Ectodermal cell (in vitro differentiated cells): ENCODE data around the gene PRKCH.

ENCODE experiments used
- H3K27ac ChIP-seq: 2 replicates; pipeline ENCODE4 v1.7.0; 2013; ENCODE audit warnings: mild to moderate bottlenecking, low read depth, low read length; ENCODE audit not compliant: insufficient read depth, poor library complexity, severe bottlenecking
- H3K27me3 ChIP-seq: 2 replicates; pipeline ENCODE4 v1.7.0; 2013; ENCODE audit warnings: mild to moderate bottlenecking, low read length; ENCODE audit not compliant: insufficient read depth, control insufficient read depth, poor library complexity, severe bottlenecking
- H3K36me3 ChIP-seq: one replicate; pipeline ENCODE4 v1.7.0; 2013; ENCODE audit warnings: low read length; ENCODE audit not compliant: control insufficient read depth, insufficient read depth
- H3K4me1 ChIP-seq: one replicate; pipeline ENCODE4 v1.7.0; 2013; ENCODE audit warnings: low read length; ENCODE audit not compliant: control insufficient read depth, insufficient read depth
- H3K4me3 ChIP-seq: 2 replicates; pipeline ENCODE4 v1.7.0; 2013; ENCODE audit warnings: low read depth, low read length, control low read depth; ENCODE audit not compliant: insufficient read depth
- H3K9me3 ChIP-seq: 2 replicates; pipeline ENCODE4 v1.7.0; 2013; ENCODE audit warnings: mild to moderate bottlenecking, low read length, moderate library complexity; ENCODE audit not compliant: control insufficient read depth
- WGBS, 2 experiments: methylation state at CpG; one replicate each; pipeline ENCODE4 v1.1.7; 2013; ENCODE audit warnings: missing lambda C conversion rate in 2 of 2; 5-methylcytosine and 5-hydroxymethylcytosine counted together

Gene PRKCH

DNA sequence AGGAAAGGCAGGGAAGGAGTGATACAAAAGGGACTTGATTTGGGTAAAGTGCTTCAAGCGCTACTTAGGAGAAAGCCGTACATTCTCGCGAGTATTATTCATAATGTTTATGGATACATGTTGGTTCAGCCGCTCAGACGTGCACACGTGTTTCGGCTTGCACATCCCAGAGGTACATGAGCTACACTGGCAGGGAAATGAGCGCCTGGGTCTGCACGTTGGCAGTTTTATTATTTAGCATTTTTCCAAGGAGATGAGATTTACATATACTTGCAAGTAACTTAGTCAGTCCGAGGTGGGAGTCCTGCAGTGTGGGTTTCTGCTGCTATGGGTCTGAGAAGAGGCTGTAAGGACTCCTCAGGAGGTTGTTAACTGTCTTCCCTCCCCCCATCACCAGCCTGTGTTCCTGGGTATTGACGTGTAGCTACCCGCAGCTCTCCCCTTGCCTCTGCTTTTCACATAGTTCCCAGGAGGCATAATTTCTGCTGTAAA, 1.5 kb downstream of the PRKCH start:
- 38 to 41% methylated on average over 13 of the region's 13 CpGs for WGBS, 2 experiments
- H3K27me3 ChIP-seq, result peaks cover 44% of the 10 kb centered on the region

DNA sequence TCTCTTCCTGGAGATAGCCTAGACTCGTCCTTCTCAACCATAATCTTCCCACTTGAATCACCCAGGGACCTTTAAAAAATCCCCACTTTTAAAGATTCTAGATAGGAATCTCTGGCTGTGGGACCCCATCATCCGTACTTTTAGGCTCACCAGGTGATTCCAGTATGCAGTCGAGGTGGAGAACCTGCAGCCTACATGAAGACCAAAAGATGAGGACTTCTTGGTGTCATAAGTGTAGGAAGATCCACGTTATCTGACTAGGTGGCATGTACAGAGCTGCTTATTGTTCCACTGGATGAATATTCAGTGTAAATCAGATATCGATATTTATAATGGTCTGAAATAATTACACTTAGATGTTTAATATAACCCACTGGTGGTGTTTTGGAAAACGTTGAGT, 2.6 kb downstream of the PRKCH start:
- Histone ChIP-seq H3K27ac (no peak overlapping the region), H3K27me3 (peaks cover 44% of the 10 kb centered on the region), H3K4me1 (no peaks in the 10 kb centered on the region), H3K9me3 (no peaks in the 10 kb centered on the region), H3K36me3 (no peaks in the 10 kb centered on the region), H3K4me3 (no peak overlapping the region)
- 92 to 93% methylated on average over 5 to 6 of the region's 6 CpGs for WGBS, 2 experiments

More for the DNA sequence above, 1.5 kb downstream of the PRKCH start:
- Histone ChIP-seq H3K27ac (no peak overlapping the region), H3K36me3 (no peaks in the 10 kb centered on the region), H3K4me1 (no peaks in the 10 kb centered on the region), H3K9me3 (no peaks in the 10 kb centered on the region), H3K4me3 (no peak overlapping the region)

DNA sequence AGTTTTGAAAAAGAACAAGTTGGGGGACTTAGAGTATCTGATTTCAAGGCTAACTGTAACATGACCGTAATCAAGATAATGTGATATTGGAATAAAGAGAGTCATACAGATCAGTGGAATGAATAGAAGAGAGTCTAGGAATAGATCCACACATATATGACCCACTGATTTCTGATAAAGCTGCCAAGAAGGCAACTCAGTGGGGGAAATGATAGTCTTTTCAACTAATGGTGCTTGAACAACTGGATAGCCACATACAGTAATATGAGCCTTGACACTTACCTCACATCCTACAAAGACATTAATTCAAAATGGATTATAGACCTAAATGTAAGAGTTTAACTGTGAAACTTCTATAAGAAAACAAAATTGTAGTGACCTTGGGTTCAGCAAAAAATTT, 3.8 kb downstream of the PRKCH start:
- 92 to 100% methylated on average over 1 of the region's 1 CpG for WGBS, 2 experiments
- Histone ChIP-seq H3K27ac (no peak overlapping the region), H3K36me3 (no peaks in the 10 kb centered on the region), H3K4me1 (no peaks in the 10 kb centered on the region), H3K4me3 (no peak overlapping the region), H3K9me3 (no peaks in the 10 kb centered on the region), H3K27me3 (peaks cover 40% of the 10 kb centered on the region)

DNA sequence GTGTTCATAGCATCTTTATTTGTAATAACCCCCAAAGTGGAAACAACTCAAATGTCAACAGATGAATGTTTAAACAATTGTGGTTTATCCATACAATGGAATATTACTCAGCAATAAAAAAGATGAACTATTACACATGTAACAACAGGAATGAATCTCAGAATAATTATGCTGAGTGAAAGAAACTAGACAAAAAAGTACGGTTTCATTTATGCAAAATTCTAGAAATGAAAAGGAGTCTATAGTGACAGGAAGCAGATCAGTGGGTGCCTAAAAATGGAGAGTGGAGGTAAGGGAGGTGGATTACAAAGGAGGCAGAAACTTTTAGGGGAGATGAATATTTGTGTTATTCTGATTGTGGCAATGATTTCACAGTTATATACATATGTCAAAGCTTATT, 4.8 kb downstream of the PRKCH start:
- H3K36me3 ChIP-seq, result no peaks in the 10 kb centered on the region
- H3K27ac ChIP-seq, result no peak overlapping the region
- no peaks in the 10 kb centered on the region for H3K9me3 ChIP-seq
- WGBS, 2 experiments, result 96 to 100% methylated on average over 1 of the region's 1 CpG
- H3K4me3 ChIP-seq, result no peak overlapping the region
- H3K27me3 ChIP-seq, result peaks cover 31% of the 10 kb centered on the region
- no peaks in the 10 kb centered on the region for H3K4me1 ChIP-seq

DNA sequence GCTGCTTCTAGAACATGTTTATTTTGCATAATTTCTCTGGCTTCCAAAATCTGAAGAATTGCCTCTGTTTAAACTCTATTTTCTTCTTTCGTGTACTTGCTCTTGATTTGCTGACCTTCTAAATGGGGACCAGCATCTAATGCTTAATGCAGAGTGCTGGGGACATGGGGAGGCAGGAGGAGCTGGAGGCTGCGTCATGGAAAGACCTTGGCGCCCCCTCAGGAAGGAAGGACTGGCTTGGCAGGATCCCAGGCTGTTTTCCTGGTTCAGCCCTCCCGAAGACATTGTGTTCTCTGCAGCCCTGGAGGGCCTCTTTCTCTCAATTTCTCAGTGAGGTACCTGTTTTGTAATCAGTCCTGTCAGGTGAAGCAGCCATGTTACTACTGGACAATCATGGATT, 5.5 kb downstream of the PRKCH start:
- H3K36me3 ChIP-seq, result no peaks in the 10 kb centered on the region
- no peak overlapping the region for H3K4me3 ChIP-seq
- no peak overlapping the region for H3K27ac ChIP-seq
- H3K27me3 ChIP-seq, result peaks cover 24% of the 10 kb centered on the region
- no peaks in the 10 kb centered on the region for H3K9me3 ChIP-seq
- no peaks in the 10 kb centered on the region for H3K4me1 ChIP-seq
- WGBS, 2 experiments, result 74% methylated on average over 4 of the region's 4 CpGs

DNA sequence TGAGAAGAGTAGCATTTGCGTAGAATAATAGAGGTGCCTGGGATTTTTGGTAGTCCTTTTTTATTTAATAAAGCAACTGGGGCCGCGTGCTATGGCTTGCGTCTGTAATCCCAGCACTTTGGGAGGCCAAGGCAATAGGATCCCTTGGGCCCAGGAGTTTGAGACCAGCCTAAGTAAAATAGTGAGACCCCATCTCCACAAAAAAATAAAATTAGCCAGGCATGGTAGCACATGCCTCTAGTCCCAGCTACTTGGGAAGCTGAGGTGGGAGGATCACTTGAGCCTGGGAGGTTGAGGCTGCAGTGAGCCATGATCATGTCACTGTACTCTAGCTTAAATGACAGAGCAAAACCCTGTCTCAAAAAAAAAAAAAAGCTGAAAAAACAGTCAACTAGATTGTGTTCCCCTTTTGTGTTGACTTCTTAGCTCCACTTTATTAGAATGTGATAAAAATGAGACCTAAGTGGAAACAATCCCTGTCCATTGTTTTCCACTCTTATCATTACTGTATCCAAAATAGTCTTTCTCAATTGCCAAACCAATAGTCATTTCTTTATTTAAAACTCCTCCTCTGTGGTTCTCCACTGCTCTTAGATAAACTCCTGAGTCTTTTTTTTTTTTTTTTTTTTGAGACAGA, 7.4 kb downstream of the PRKCH start:
- H3K27me3 ChIP-seq, result peaks cover 5% of the 10 kb centered on the region
- no peaks in the 10 kb centered on the region for H3K36me3 ChIP-seq
- peaks cover under 1% of the 10 kb centered on the region for H3K4me1 ChIP-seq
- no peak overlapping the region for H3K4me3 ChIP-seq
- WGBS, 2 experiments, result 93 to 97% methylated on average over 4 of the region's 4 CpGs
- no peak overlapping the region for H3K27ac ChIP-seq
- H3K9me3 ChIP-seq, result no peaks in the 10 kb centered on the region

DNA sequence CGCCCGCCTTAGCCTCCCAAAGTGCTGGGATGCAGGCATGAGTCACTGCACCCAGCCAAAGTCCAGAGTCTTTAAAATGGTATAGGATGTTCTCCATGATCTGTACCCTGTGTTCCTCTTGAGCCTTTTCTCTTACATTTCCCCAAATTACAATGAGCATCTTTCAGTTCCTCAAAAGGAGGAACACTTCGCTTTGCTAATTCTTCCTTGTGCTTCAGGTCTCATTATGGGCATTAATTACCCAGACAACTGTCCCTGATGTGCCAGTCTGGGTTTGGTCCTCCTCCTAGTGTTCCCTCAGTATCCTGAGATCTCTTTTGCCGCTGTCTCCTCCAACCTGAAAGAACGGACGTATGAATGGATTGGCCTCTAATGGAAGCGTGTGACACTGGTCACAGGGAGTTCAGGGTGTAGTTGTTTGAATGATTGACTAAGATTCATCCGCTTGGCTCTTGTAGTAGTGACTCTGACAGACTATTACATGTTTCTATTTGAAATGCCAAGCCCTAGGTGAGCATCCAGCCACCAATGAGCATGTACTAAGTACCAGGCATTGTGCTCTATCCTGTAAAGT, 8.2 kb downstream of the PRKCH start:
- H3K36me3 ChIP-seq, result no peaks in the 10 kb centered on the region
- H3K27me3 ChIP-seq, result no peaks in the 10 kb centered on the region
- no peak overlapping the region for H3K27ac ChIP-seq
- 88 to 89% methylated on average over 8 of the region's 8 CpGs for WGBS, 2 experiments
- peaks cover 7% of the 10 kb centered on the region for H3K4me1 ChIP-seq
- no peak overlapping the region for H3K4me3 ChIP-seq
- H3K9me3 ChIP-seq, result no peaks in the 10 kb centered on the region

DNA sequence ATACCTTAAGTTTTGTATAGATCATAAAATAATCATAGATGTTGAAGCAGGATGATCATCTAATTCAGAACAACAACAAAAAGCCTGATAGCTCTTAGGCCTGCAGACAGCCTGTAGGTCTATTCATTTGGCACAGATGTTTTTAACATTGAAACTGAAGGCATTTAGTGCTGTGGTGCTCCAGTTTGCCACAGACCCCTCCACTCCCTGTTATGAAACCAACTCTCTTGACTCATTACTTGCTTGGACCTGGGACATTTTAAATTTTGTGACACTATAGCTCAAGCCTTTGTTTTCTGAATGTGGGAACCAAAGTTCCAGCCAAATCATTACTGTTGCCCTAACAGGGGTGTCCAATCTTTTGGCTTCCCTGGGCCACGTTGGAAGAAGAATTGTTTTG, 9.1 kb downstream of the PRKCH start:
- 93 to 100% methylated on average over 1 of the region's 1 CpG for WGBS, 2 experiments
- H3K36me3 ChIP-seq, result no peaks in the 10 kb centered on the region
- peaks cover 7% of the 10 kb centered on the region for H3K4me1 ChIP-seq
- H3K4me3 ChIP-seq, result no peak overlapping the region
- no peaks in the 10 kb centered on the region for H3K27me3 ChIP-seq
- no peaks in the 10 kb centered on the region for H3K9me3 ChIP-seq
- no peak overlapping the region for H3K27ac ChIP-seq

DNA sequence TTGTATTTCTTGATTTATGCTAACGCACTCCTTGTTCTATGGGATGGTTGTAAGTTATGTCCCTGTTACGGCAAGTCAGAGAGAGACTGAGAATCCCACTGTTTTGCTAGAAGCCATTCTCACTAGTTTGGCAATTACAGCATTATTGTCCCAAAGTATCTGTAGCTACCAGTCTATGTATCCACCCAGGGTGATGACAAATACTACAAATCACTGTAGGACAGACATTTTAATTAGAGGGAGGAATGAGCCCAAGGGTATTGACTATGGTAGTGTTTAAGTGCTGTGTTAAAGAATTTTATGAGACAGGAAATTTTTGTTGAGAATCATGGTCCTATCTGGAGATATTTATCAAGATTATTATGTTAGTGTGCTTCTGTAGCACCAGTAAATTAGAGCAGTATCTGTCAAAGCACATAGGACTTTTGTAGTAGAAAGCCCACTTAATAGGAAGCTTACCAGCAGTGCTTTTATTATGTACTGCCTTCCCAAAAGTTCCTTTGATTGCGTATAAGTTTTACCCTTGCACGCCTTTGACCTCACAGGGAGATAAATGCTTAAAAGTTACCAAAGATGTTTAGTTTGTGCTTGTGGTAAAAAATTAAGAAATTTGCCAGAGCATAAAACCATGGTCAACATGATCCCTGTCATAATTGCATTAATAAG, 10.7 kb downstream of the PRKCH start:
- Histone ChIP-seq H3K27ac (no peak overlapping the region), H3K9me3 (no peaks in the 10 kb centered on the region), H3K4me3 (no peak overlapping the region), H3K4me1 (peaks cover 7% of the 10 kb centered on the region), H3K36me3 (no peaks in the 10 kb centered on the region), H3K27me3 (no peaks in the 10 kb centered on the region)
- WGBS, 2 experiments, result 94 to 99% methylated on average over 4 of the region's 4 CpGs

DNA sequence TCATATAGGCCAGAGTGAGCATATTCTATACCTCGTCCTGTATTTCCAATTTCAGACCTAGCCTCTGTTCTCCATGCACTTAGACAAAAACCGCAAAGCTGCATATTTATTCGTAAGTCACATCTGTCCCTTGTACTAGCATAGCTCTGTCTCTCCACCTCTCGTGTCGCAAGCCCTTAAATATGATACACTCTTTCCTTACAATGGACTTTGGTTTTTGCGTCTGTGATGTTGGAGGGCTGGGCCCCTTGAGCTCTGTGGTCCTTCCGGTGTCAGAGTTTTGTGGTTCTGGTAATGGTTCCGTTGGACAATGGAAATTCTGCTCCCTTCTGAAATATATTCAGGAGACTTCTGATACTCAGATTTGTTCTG, 11.3 kb downstream of the PRKCH start:
- 96 to 98% methylated on average over 8 of the region's 8 CpGs for WGBS, 2 experiments
- no peaks in the 10 kb centered on the region for H3K27me3 ChIP-seq
- no peaks in the 10 kb centered on the region for H3K36me3 ChIP-seq
- H3K4me1 ChIP-seq, result peaks cover 7% of the 10 kb centered on the region
- H3K9me3 ChIP-seq, result no peaks in the 10 kb centered on the region
- H3K4me3 ChIP-seq, result no peak overlapping the region
- H3K27ac ChIP-seq, result no peak overlapping the region
